Right renal cortex interstitium (tissue), 3 donors: Measurements from ENCODE around the gene CD55. TPM values are rescaled to one million over a fixed set of nuclear protein-coding genes. Genes with fewer than 3 reads are reported as not detected.

Source experiments
- DNase-seq, 3 donors: peaks; one replicate each; pipeline ENCODE4 v3.0.0-alpha.2; 2013; ENCODE audit warnings: low read depth in 3 of 3, low spot score in 2 of 3
- polyA plus RNA-seq, 3 donors: library from polyadenylated mRNA; unstranded; fragments of 120-200 nt; gene quantifications; one replicate each; pipeline ENCODE4 v1.2.1, GENCODE V29; 2013; ENCODE audit not compliant: insufficient read length in 3 of 3

Gene CD55
- polyA plus RNA-seq, 3 donors = 65.3 to 66.7 (median 66.0) TPM

- no peak for DNase-seq
These were observed 6.5 kb downstream of the CD55 start for GRCh38 chr1:207328004-207328403.

- DNase-seq = no peak
These were observed 7.5 kb downstream of the CD55 start for GRCh38 chr1:207328908-207329440.

- DNase-seq = no peak
These were observed 8.0 kb downstream of the CD55 start for GRCh38 chr1:207329469-207329868.

GRCh38 chr1:207330011-207330710 is 8.7 kb downstream of the CD55 start:
- no peak for DNase-seq

- no peak for DNase-seq
These were observed 10.2 kb downstream of the CD55 start for GRCh38 chr1:207331354-207332313.

- no peak for DNase-seq
These were observed 11.6 kb downstream of the CD55 start for GRCh38 chr1:207333009-207333600.

- DNase-seq = no peak
These were observed 12.1 kb downstream of the CD55 start for GRCh38 chr1:207333620-207334019.

GRCh38 chr1:207334337-207334736 is 12.9 kb downstream of the CD55 start:
- no peak for DNase-seq

GRCh38 chr1:207335138-207335537 is 13.7 kb downstream of the CD55 start:
- DNase-seq = no peak

GRCh38 chr1:207335695-207336363 is 14.4 kb downstream of the CD55 start:
- DNase-seq = no peak

- DNase-seq = no peak
These were observed 15.3 kb downstream of the CD55 start for GRCh38 chr1:207336559-207337467.

GRCh38 chr1:207342332-207342731 is 20.9 kb downstream of the CD55 start:
- DNase-seq = no peak

GRCh38 chr1:207343675-207344074 is 22.2 kb downstream of the CD55 start:
- DNase-seq = no peak

GRCh38 chr1:207344221-207344620 is 22.7 kb downstream of the CD55 start:
- no peak for DNase-seq

- no peak for DNase-seq
These were observed 24.4 kb downstream of the CD55 start for GRCh38 chr1:207345644-207346477.

- DNase-seq = no peak
These were observed 25.0 kb downstream of the CD55 start for GRCh38 chr1:207346513-207346912.

- no peak for DNase-seq
These were observed 28.5 kb downstream of the CD55 start for GRCh38 chr1:207349979-207350378.

- no peak for DNase-seq
These were observed 31.1 kb downstream of the CD55 start for GRCh38 chr1:207352554-207352953.

GRCh38 chr1:207355060-207355459 is 33.6 kb downstream of the CD55 start:
- DNase-seq = no peak
